WI38 (cell line): ENCODE measurements around the gene HIPK2.
"Not testable (repeated sequence)": the region's sequence is repeated elsewhere in the genome, so short reads cannot be mapped to it uniquely, and the experiment has no call there.

Experiments used
- H3K4me3 ChIP-seq: 2 replicates; pipeline ENCODE4 v1.5.1; 2011; ENCODE audit warnings: low read depth, mild to moderate bottlenecking, control low read depth, low read length
- CTCF ChIP-seq: IDR thresholded peaks from 2 replicates; pipeline ENCODE4 v1.5.1; 2012; ENCODE audit warnings: low read depth, mild to moderate bottlenecking, control low read depth, low read length

The HIPK2 gene

DNA sequence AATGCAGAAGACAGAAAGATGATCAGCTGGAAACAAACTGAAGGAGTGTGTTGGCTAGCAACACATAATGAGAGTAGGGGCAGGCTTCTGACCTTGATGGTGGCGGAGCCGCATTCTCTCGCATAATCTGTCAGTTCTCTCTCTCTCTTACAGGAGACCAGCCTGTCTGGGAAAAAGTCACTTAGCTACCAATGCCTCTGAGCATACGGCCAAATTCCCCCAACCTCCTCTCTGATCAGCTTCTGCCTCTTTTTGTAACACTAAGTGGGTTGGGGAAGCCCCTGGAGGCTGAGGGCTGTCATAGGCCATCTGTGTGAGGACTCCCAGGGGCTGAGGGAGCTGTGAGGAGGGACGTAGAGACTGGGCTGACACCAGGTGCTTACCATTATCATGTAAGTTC, 104.6 kb downstream of the HIPK2 start:
- no peak for TF ChIP-seq CTCF
- no peak overlapping the region for H3K4me3 ChIP-seq

GRCh38 chr7:139671967-139672366, 105.8 kb downstream of the HIPK2 start:
- no peak overlapping the region for H3K4me3 ChIP-seq
- TF ChIP-seq CTCF = no peak

- not testable (repeated sequence) for H3K4me3 ChIP-seq
Measured at GRCh38 chr7:139670662-139671061, 107.1 kb downstream of the HIPK2 start.

GRCh38 chr7:139669106-139670061, 108.4 kb downstream of the HIPK2 start:
- H3K4me3 ChIP-seq = no peak overlapping the region
- no peak for TF ChIP-seq CTCF

GRCh38 chr7:139667377-139667776, 110.4 kb downstream of the HIPK2 start:
- no peak for TF ChIP-seq CTCF
- H3K4me3 ChIP-seq = no peak overlapping the region

- TF ChIP-seq CTCF = no peak
- H3K4me3 ChIP-seq = no peak overlapping the region
Measured at GRCh38 chr7:139666501-139666900, 111.3 kb downstream of the HIPK2 start.

DNA sequence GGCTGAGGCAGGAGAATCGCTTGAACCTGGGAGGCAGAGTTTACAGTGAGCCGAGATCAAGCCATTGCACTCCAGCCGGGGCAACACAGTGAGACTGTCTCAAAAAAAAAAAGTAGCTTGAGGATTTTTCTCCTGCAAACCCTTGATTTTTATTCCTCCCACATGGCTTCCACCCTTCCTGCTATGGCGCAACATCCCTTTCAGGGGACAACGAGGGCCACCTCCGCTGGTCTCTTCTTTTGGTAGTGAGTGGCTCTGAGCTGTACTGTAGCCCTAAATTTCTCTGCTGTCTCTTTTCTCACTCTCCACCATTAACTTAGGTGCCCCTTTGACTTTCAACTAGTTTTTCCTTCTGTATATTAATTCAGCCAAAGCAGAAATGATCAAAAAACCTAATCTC, 113.4 kb downstream of the HIPK2 start:
- no peak for TF ChIP-seq CTCF

More for the DNA sequence above, 113.4 kb downstream of the HIPK2 start:
- H3K4me3 ChIP-seq = no peak overlapping the region
